Colonic mucosa (tissue), 4 donors: ENCODE data around the gene SYNGAP1. TPM values are rescaled to one million over a fixed set of nuclear protein-coding genes. Genes with fewer than 3 reads are reported as not detected.

Experiments
- DNase-seq: peaks from one replicate; pipeline ENCODE4 v3.0.0-alpha.2; 2020
- H3K27ac ChIP-seq: fragments of 200-600 bp; one replicate; pipeline ENCODE4 v1.8.0; 2021
- H3K27me3 ChIP-seq: fragments of 200-600 bp; one replicate; pipeline ENCODE4 v1.8.0; 2021
- H3K36me3 ChIP-seq: fragments of 200-600 bp; one replicate; pipeline ENCODE4 v1.8.0; 2021
- H3K4me1 ChIP-seq: fragments of 200-600 bp; one replicate; pipeline ENCODE4 v1.8.0; 2021; ENCODE audit warnings: mild to moderate bottlenecking
- H3K4me3 ChIP-seq: fragments of 200-600 bp; one replicate; pipeline ENCODE4 v1.8.0; 2021
- H3K9ac ChIP-seq, 2 donors: one replicate each; pipeline ENCODE4 v1.7.0; 2013; ENCODE audit warnings: control low read depth in 2 of 2, low read depth in 2 of 2, low read length in 2 of 2
- H3K9me3 ChIP-seq: fragments of 200-600 bp; one replicate; pipeline ENCODE4 v1.8.0; 2021
- intact Hi-C: fragments of 100-400 bp; cut with DNase I; formaldehyde crosslinking; loops from one replicate; pipeline ENCODE4 v1.14.1; 2022
- total RNA-seq, 2 donors: library from RNA; stranded (reverse); fragmentation: NEBNext Ultra II Directional in 1 of 2; extraction: Animal tissue kit (Norgen Biotek cat#: 25700) in 1 of 2; gene quantifications; one replicate each; pipeline ENCODE4 v1.2.1, GENCODE V29; 2021
- TF ChIP-seq, protein P1 (sequence below): fragments of 200-600 bp; IDR thresholded peaks from one replicate; pipeline ENCODE4 v1.8.0; 2022; ENCODE audit warnings: antibody characterized with exemption, mild to moderate bottlenecking
- donor health status: healthy.
- donor health status: DM: no; HTN: no; CAD: no.
- donor health status: DM: no; HTN: no; CAD: no.

Gene SYNGAP1
- total RNA-seq, 2 donors from 2014 or later, result 5.3 to 10.4 TPM

DNA sequence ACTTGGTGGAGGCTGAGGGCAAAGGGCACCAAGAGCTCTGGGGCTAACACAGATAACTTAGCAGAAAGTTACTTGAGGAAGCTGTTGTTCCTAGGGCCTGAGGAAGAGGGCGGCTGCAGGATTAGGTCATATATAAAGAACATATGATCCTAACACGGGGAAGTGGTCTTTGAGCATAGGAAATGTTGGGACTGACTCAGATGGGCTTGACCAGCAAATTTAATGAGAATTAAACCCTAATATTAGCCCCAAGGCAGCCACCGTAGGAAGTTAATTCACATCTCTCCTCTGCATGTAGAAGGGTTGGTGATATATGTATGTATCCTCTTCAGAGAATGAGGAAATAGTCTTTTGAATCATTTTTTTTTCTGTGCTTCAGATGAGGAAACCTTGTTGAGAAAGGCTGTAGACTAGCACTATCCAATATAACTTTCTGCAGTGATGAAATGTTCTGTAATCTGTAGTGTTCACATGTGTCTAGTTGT is 25.3 kb downstream of the SYNGAP1 start:
- no peak for DNase-seq
- Histone ChIP-seq H3K36me3 (no peaks in the 10 kb centered on the region), H3K27me3 (no peaks in the 10 kb centered on the region), H3K4me1 (no peaks in the 10 kb centered on the region), H3K9ac (no peak overlapping the region), H3K4me3 (no peak overlapping the region), H3K27ac (no peak overlapping the region), H3K9me3 (no peaks in the 10 kb centered on the region)
- intact Hi-C loops, result loop anchor here (10.0 kb wide), 1 partner anchor 120 kb away; no protein-coding TSS in a partner anchor
- TF ChIP-seq, protein P1, sequence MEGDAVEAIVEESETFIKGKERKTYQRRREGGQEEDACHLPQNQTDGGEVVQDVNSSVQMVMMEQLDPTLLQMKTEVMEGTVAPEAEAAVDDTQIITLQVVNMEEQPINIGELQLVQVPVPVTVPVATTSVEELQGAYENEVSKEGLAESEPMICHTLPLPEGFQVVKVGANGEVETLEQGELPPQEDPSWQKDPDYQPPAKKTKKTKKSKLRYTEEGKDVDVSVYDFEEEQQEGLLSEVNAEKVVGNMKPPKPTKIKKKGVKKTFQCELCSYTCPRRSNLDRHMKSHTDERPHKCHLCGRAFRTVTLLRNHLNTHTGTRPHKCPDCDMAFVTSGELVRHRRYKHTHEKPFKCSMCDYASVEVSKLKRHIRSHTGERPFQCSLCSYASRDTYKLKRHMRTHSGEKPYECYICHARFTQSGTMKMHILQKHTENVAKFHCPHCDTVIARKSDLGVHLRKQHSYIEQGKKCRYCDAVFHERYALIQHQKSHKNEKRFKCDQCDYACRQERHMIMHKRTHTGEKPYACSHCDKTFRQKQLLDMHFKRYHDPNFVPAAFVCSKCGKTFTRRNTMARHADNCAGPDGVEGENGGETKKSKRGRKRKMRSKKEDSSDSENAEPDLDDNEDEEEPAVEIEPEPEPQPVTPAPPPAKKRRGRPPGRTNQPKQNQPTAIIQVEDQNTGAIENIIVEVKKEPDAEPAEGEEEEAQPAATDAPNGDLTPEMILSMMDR, result no peak

DNA sequence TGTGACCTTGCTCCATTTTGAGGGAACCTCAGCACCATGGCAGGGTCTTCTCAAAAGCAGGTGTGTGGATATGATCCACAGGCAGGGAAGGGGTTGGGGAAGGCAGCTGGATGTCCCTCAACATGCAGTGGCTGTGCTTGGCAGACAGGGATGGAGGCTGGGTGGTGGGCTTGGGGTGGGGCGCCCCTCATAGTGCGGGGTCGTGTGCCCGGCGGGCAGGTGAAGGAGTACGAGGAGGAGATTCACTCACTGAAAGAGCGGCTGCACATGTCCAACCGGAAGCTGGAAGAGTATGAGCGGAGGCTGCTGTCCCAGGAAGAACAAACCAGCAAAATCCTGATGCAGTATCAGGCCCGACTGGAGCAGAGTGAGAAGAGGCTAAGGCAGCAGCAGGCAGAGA is 26.5 kb downstream of the SYNGAP1 start:
- H3K9me3 ChIP-seq, result no peaks in the 10 kb centered on the region
- TF ChIP-seq, protein P1, result no peak
- no peak for DNase-seq
- no peaks in the 10 kb centered on the region for H3K36me3 ChIP-seq
- H3K27me3 ChIP-seq, result no peaks in the 10 kb centered on the region
- intact Hi-C loops, result loop anchor here (10.0 kb wide), 1 partner anchor 118 kb away; no protein-coding TSS in a partner anchor
- no peak overlapping the region for H3K9ac ChIP-seq
- H3K27ac ChIP-seq, result no peak overlapping the region
- no peaks in the 10 kb centered on the region for H3K4me1 ChIP-seq
- H3K4me3 ChIP-seq, result no peak overlapping the region

DNA sequence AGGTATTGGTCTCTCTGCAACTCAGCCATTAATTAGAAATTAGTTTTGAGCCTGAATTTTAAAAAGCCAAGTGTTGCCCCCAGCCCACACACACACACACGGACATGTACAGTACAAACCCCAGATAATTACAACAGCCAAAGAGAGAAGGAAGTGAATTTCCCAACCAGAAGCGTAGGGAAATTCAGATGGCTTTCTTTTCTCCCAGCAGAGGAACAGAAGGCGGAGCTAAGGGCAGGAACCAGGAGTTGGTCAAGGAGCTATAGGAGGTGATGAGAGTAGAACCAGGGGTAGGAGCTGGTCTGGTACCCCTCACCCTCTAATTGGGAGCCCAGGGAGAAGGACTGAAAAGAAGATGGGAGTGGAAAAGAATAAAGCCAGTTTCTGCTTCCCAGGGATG is 30.6 kb downstream of the SYNGAP1 start:
- Histone ChIP-seq H3K27me3 (no peaks in the 10 kb centered on the region), H3K4me1 (no peaks in the 10 kb centered on the region), H3K27ac (no peak overlapping the region), H3K9ac (no peak overlapping the region), H3K9me3 (no peaks in the 10 kb centered on the region), H3K36me3 (no peaks in the 10 kb centered on the region), H3K4me3 (no peak overlapping the region)
- no peak for DNase-seq
- intact Hi-C loops, result no loop called here
- TF ChIP-seq, protein P1, result no peak

- Histone ChIP-seq H3K9me3 (no peaks in the 10 kb centered on the region), H3K27ac (no peak overlapping the region), H3K4me3 (no peak overlapping the region), H3K4me1 (no peaks in the 10 kb centered on the region), H3K27me3 (no peaks in the 10 kb centered on the region), H3K9ac (no peak overlapping the region), H3K36me3 (no peaks in the 10 kb centered on the region)
- TF ChIP-seq, protein P1, result no peak
- DNase-seq, result no peak
- intact Hi-C loops, result no loop called here
These were observed 31.7 kb downstream of the SYNGAP1 start for GRCh38 chr6:33451606-33452005.

GRCh38 chr6:33452496-33452895 is 32.6 kb downstream of the SYNGAP1 start:
- Histone ChIP-seq H3K4me3 (no peak overlapping the region), H3K36me3 (no peaks in the 10 kb centered on the region), H3K9ac (no peak overlapping the region), H3K27me3 (no peaks in the 10 kb centered on the region), H3K27ac (no peak overlapping the region), H3K4me1 (no peaks in the 10 kb centered on the region), H3K9me3 (no peaks in the 10 kb centered on the region)
- intact Hi-C loops, result no loop called here
- TF ChIP-seq, protein P1, result no peak
- DNase-seq, result no peak
